GM21390 (cell line): ENCODE results near the gene HSPA2.
"Not testable (repeated sequence)": the region's sequence is repeated elsewhere in the genome, so short reads cannot be mapped to it uniquely, and the experiment has no call there.

Source experiments
- ATAC-seq: cut with Tn5 transposase; IDR thresholded peaks from one replicate; pipeline ENCODE4 v1.9.1; 2021; ENCODE audit not compliant: unreplicated experiment

Gene HSPA2

GRCh38 chr14:64513271-64513670, 27.3 kb upstream of the HSPA2 start:
- ATAC-seq = no peak

- ATAC-seq = no peak
These were observed 25.5 kb upstream of the HSPA2 start for GRCh38 chr14:64515053-64515452.

GRCh38 chr14:64516969-64517368, 23.6 kb upstream of the HSPA2 start:
- ATAC-seq = no peak

GRCh38 chr14:64517667-64518066, 22.9 kb upstream of the HSPA2 start:
- ATAC-seq = not testable (repeated sequence)

- no peak for ATAC-seq
These were observed 22.3 kb upstream of the HSPA2 start for GRCh38 chr14:64518229-64518628.

- no peak for ATAC-seq
These were observed 19.8 kb upstream of the HSPA2 start for GRCh38 chr14:64520699-64521098.

- ATAC-seq = no peak
These were observed 17.8 kb upstream of the HSPA2 start for GRCh38 chr14:64522591-64523355.

GRCh38 chr14:64525354-64525753, 15.2 kb upstream of the HSPA2 start:
- ATAC-seq = no peak

GRCh38 chr14:64531567-64531966, 9.0 kb upstream of the HSPA2 start:
- no peak for ATAC-seq

- no peak for ATAC-seq
These were observed 3.9 kb upstream of the HSPA2 start for GRCh38 chr14:64536488-64537245.

- no peak for ATAC-seq
These were observed 875 bp downstream of the HSPA2 start for GRCh38 chr14:64541261-64541971.

- no peak for ATAC-seq
These were observed 1.7 kb downstream of the HSPA2 start for GRCh38 chr14:64541972-64542835.

- no peak for ATAC-seq
These were observed 2.3 kb downstream of the HSPA2 start for GRCh38 chr14:64542836-64543201.

- no peak for ATAC-seq
These were observed 4.2 kb downstream of the HSPA2 start for GRCh38 chr14:64544607-64545312.

GRCh38 chr14:64549016-64549415, 8.5 kb downstream of the HSPA2 start:
- ATAC-seq = no peak

GRCh38 chr14:64549791-64550620, 9.5 kb downstream of the HSPA2 start, which contains the start of gene PPP1R36:
PPP1R36 (plus strand) TSS chr14:64549961; CDS start chr14:64549998, 37 bp downstream.
- no peak for ATAC-seq

GRCh38 chr14:64550621-64551333, 10.2 kb downstream of the HSPA2 start:
- no peak for ATAC-seq

GRCh38 chr14:64554556-64554955, 14.0 kb downstream of the HSPA2 start:
- no peak for ATAC-seq

GRCh38 chr14:64556526-64556925, 16.0 kb downstream of the HSPA2 start:
- no peak for ATAC-seq
